ENCODE data around the gene B4GALT5.
"Not testable (repeated sequence)": the region's sequence is repeated elsewhere in the genome, so short reads cannot be mapped to it uniquely, and the experiment has no call there.

Gene B4GALT5

DNA sequence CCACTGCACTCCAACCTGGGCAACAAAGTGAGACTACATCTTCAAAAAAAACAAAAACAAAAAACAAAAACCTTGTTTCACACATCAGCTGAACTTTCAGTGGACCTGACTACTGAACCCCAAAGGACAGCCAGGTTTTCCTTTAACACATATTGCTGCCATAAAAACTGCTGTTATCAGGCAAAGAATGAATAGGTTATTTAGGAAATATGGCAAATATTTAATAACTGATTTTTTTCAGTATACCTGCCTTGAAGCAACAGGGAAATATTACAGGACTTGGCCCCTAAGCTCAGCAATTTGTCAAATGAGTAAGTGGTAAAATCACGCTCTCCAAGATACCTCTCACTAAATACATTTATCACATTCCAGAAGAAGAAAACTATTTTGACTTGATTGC is 34.0 kb downstream of the B4GALT5 start:
- DNase-seq (ENCODE audit: low read depth in 2 of 2) = no peak

DNA sequence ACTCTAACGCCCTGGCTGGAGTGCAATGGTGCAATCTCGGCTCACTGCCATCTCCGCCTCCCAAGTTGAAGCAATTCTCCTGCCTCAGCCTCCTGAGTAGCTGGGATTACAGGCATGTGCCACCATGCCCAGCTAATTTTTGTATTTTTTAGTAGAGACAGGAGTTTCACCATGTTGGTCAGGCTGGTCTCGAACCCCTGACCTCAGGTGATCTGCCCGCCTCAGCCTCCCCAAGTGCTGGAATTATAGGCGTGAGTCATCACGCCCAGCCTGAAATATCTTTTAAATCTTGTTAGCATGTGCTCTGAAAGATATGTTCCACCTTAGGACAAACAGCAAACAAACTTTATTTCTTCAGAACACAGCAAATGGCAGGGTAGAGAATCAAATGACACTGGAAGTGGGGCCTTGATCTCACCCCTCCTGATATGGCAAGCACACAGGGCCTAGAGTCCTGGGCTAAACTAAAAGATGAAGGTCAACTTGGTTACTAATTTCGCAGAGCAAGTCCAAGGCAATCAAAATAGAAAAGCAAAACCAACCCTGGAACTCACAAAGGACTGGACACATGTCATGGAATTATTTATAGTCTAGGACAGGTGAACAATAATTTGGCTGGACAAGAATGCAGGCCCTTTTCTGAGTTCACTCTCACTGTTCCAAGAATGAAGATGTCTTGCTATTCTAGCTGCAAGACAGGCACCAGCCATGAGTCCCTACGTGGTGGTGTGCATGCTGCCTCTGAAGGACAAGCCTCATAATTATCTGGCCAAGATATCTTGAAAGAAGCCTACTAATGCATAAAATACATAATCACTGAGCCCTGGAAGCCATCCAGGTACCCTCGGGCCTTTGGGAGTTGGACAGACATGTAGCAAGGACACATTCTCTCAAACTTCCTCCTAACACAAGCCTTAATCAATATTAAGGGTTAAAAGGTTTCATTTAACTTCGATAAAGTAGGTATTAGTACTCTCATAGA is 35.6 kb downstream of the B4GALT5 start:
- no peak for DNase-seq (ENCODE audit: low read depth in 2 of 2)

DNA sequence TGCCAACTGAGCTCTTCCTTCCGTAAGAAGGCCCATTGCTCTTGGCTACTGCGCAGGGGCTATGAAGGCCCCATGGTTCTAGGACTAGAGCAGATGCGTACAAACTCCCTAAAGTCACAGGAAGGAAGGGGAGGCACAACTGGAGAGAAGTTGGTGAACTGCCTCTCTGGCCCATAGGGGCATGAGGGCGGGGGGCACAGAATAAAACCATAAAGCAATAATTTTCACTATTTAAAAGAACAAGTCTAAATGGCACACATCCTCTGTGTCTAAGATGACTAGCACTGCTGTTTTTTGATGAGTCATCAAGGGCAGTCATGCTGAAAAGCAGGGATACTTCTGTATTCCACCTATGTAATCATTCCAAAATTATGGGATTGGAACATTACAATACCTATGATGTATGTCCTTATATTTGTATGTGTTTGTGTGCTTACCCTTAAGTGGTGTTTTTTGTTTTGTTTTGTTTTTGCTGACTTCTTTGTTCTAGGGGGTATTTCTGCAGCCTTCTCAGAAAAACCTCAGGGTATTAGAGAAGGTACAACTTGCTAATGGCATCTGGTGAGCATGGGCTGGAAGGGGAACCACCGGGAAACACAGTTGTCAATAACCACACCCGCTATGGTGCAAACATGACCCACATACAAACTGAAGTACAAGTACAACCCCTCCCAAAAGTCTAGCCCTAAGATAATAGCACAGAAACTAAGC is 36.9 kb downstream of the B4GALT5 start:
- peak; percentile 27 to 29 for DNase-seq (ENCODE audit: low read depth in 2 of 2)

DNA sequence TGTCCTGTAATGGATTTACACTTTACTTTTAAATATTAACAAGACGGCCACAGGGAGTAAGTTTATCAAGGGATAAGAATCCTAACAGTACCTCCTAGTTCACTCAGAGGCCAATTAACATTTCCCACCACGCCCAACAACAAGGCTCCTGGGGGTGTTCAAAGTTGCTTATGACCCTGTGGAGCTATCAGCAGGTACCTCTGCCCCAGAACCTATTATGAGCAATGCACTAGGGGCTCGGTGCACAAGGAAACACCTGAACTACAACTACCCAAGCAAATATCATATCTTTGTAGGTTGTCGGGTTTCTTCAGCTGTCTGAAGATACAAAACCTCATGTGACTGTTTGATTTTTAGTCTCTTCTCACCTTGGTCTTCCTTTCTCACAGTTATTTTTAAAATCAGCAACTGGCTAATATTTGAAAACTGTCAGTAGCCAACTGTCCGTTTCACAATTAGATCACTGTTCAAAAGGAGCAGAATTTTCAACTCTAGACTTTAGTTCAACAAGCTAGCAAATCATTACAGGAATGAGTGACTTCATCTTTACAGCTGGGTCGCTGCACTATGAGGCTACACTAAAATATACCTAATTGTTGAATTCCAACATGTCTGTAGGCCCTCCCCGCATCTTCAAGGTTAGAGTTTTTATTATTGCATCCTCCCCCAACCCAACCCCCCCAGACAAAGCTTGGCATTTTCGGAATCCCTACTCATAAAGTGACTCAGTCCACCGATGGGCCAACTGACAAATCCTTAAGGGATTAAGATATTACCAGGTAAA is 38.1 kb downstream of the B4GALT5 start:
- no peak for DNase-seq (ENCODE audit: low read depth in 2 of 2)

DNA sequence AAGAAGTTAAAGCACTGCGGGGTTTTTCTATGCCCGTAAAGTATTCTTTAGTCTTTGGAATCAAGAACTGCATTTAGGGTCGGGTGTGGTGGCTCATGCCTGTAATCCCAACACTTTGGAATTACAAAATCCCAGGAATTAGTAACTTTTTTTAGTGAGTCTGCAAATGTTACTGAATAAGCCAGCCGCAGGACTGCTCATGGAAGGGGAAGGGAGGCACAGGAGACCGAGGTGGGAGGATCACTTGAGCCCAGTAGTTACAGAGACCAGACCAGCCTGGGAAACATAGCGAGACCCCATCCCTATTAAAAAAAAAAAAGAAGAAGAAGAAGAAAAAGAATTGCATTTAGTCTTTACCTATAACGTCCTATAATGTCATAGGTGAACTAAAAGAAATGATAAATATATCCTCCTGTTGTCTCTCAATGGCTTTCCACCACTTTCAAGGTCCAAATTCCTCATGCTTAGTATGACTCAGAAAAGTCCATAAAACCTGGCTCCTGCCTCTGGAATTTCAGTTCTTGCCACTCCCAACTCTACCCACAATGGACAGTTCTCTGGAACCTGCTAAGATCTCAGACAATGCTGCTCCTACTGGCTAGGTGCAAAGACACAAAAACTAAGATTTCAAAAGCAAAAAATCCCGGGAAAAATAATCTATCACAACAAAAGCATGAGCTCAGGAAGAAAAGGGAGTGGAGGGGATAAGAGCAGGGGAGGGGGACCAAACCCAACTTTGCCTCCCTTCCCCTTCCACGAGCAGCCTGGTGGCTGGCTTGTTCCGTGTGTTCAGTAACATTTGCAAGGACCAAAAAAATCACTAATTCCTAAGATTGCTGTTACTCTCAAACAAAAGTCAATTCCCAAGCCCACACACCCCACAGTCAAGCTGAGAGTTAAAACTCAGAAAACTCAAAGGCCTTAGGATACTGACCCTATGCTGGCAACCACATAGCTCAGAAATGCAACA is 39.0 kb downstream of the B4GALT5 start:
- DNase-seq (ENCODE audit: low read depth in 2 of 2) = no peak

DNA sequence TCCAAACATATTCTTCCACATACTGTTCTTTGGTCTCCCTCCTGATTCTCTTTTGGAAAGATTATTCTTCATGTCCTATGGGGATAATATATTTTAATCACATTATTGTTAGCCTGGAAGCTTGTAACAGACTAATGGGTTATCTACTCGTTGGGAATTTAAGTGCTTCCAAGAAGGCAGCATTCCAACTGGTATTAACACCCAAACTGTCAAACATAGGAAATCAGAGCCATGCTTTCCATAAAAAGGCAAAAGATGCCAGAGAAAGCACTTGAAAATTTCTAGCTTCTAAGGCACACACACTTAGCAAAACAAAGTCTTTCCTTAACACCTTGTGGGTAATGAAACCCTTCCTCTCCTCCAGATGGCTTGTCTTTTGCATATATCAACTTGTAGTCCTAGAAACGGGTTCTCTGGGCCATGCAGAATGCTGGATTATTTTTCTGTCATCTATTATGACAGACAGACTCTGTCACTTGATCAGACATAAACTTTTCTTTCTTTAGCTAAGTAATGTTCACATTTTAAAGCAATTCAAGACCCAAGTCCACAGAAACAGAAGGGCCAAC is 41.5 kb downstream of the B4GALT5 start:
- no peak for DNase-seq (ENCODE audit: low read depth in 2 of 2)

DNA sequence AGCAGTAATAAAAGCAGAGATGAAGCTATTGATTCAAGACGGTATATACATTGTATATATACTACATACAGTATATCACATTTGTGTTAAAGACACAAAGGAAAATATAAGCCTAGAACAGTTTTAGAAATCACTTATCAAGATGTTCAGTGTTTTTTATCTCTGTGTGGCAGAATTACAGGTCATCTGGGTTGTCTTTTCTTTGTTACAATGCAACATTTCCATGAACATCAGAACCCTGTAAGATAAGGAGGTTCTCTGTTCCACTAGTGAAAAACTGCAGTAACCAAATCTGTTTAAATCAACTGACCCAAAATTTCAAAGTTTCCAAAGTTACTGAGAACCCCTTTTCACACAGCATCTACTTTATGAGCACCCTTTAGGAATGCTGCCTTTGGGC is 42.2 kb downstream of the B4GALT5 start:
- DNase-seq (ENCODE audit: low read depth in 2 of 2) = no peak

DNA sequence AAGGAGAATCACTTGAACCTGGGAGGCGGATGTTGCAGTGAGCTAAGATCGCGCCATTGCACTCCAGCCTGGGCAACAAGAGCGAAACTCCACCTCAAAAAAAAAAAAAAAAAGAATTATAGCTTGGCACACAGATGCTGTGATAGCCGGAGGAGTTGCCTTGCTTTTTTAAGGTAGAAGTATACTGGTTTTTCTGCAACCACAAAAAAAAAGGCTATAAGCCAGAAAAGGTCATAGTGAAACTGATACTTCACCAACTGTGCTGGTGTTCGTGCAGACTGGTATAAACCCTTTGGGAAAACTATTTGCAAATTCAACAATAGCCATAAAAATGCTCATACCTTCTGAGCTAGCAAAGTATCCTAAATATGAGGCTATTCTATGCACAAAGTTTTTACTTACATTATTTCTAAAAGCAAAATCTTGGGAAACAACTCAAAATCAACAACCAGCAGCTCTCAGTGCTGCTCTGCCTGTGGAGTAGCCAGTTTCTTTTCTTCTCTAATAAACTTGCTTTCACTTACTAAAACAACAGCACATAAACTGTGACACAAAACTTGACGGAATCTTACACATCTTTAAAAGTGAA is 44.0 kb downstream of the B4GALT5 start:
- no peak for DNase-seq (ENCODE audit: low read depth in 2 of 2)

DNA sequence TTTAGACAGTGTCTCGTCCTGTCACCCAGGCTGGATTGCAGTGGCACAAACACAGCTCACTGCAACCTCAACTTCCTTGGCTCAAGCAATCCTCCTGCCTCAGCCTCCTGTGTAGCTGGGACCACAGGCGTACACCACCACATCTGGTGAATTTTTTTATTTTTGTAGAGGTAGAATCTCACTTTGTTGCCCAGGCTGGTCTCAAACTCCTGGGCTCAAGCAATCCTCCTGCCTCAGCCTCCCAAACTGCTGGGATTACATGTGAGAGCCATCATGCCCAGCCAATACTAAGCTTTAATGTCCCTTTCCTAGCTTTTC is 44.8 kb downstream of the B4GALT5 start:
- DNase-seq (ENCODE audit: low read depth in 2 of 2) = not testable (repeated sequence)

DNA sequence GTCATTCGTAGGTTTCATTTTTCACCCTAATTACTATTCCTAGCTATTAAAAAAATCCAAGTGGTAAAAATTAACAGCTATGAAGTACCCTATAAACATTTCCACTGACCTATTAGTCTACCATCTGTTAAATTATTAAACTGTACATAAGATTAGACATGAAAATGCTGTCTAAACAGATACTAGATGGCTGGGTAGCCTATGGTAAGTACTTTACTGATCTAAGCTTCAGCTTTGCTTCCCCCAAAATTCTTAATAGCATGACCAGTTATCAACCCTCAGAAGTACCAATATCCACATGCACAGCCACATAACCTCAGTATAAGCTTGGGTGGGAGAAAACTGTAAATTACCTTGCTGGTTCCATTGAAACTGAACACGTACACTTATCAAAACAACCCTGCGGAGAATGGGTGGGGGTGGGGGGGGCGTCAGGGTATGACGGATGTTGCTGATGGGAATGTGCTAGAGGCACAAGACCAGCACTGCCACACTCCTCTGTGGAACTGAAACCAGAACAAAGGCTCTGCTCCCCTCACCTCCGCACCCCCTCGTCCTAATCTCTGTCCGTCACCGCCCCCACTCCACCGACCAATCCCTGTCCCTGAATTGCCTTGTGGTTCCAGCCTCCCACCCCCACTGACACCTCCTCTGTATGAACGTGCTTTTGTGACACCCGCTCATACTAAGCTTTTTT is 45.3 kb downstream of the B4GALT5 start:
- DNase-seq (ENCODE audit: low read depth in 2 of 2) = peak; percentile 71 to 74

DNA sequence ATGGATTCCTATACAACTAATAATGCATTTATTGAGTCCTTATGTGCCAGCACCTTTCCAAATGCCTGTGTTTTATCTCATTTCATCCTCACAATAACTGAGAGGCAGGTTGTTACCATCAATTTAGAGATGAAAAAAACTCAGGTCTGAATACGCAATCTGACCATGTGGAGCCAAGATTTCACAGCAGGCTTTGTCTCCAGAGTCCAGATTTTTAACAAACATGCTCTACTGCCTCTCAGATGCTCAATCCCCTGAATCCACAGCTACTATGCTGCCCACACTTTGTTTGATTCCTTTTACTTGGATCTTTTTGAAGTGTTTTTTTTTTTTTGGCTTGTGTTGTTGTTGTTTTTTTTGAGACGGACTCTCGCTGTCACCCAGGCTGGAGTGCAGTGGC is 46.8 kb downstream of the B4GALT5 start:
- DNase-seq (ENCODE audit: low read depth in 2 of 2) = no peak

DNA sequence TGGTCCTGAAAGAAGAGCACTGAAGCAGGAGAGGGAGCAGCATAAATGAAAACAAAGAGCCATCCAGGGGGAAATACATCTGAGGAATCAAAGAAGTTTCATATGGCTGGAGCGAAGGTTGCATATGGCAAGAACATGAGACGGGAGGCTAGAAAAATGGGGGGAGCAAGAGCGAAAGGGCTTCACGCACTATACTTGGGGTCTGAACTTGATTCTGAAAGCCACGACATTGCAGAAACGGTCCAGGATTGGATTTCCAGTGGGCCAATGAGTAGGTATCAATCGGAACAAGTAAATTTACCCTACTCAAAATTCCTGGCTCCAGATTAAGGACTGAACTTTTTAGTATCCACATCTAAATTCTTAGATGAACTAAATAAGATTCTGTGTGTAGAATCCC is 47.9 kb downstream of the B4GALT5 start:
- no peak for DNase-seq (ENCODE audit: low read depth in 2 of 2)

DNA sequence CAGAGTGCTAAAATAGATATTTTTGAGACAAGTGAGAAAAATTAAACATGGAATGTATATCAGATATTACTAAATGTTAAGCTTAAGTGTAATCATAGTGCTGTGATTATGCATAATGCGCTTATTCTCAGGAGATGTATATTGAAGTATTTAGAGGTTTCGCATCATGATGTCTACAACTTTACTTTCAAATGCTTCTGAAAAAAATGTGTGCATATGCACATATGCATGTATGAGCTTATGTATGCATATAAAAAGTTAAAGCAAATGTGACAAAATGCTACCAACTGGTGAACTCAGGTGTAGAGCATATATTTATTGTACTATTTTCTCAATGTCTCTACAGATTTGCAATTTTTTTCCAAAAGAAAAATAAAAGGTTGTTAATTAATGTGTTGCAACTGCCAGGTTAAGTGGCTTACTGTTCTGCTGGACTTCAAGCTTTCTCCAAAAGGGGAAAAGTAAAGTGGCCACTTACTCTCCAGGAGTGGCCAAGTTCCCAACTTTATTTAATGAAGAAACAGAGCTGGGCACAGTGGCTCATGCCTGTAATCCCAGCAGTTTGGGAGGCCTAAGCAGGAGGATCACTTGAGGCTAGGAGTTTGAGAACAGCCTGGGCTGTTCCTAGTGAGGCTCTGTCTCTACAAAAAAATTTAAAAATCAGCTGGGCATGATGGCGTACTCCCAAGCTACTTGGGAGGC is 48.9 kb downstream of the B4GALT5 start:
- DNase-seq (ENCODE audit: low read depth in 2 of 2) = no peak

DNA sequence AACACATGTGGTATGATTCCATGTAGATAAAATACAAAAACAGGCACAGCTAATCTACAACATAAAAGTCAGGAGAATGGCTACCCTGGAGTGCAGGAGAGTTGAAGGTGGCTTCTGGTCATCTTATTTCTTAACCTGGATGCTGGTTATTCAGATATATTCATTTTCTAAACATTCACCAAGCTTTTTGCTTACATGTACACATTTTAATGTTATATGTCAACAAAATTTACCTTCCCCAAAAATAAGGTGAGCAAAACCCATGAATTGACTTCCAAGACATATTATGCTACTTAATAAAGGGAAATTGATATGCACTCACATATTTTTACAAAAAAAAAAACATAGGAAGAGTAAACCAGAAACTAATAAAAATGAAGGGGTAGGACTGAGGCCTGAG is 50.6 kb downstream of the B4GALT5 start:
- no peak for DNase-seq (ENCODE audit: low read depth in 2 of 2)

DNA sequence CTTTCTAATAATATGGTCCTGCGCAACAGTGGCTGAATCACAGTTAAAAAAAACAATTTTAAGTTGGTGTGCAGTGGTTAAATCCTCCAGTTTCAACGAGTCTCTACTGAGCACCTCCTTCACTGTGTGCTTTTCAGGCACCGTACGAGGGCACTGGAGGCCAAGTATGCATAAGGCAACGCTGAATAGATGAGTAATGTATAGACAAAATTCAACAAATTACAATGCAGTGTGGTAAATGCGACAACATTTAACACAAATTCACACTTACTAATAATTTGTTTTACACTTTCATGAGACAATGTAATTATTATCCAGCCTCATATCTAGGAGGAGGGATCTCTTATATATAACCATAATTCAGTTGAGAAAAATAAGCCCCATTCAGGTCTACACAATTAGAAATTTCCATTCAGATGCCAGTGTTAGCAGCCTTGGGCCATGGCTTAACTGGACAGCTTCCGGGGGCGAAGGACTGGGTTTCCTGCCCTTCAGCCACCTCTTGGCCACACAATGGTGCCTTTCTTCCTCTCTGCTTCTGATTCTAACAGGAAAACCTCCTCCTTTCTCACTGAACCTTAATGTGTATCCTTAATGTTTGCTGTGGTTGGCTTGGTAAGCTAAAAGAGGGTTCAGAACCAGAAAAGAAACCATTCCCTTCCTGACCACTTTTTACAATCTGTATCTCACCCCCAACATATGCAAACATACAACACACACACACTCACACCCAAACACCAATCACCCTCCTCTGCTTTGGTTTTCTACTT is 51.9 kb downstream of the B4GALT5 start:
- DNase-seq (ENCODE audit: low read depth in 2 of 2) = no peak

DNA sequence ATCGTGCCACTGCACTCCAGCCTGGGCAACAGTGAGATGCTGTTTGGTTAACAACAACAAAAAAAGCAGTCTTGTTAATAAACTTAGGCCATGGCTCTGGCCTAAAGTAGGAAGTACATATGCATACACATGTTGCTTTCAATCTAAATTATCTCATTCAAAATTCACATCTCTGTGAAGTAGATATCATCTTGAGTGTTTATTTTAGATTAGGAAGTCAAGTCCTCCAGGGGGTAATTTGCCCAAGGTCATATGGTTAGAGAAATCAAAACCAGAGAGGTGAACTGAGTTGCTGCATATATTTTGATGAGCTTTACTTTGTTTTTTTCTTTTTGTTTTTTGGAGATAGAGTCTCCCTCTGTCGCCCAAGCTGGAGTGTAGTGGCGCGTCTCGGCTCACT is 52.8 kb downstream of the B4GALT5 start:
- no peak for DNase-seq (ENCODE audit: low read depth in 2 of 2)

DNA sequence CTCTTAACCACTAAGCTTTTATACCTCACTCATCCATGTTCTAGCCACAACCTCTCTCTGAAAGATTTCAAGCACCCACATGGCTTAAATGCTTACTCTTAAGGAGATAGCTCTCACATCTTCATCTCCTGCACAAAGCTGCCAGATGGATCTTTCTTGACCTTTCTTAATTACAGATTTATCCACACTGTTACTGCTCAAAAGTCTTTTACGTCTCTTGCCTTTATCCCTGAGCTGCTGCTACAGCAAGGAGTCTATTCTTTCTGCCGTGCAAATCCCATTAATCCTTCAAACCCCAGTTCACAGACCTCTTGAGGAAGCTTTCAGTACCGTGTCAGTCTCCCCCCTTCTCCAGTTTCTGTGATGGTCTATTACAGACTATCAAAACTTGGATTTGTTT is 54.6 kb downstream of the B4GALT5 start:
- DNase-seq (ENCODE audit: low read depth in 2 of 2) = no peak

DNA sequence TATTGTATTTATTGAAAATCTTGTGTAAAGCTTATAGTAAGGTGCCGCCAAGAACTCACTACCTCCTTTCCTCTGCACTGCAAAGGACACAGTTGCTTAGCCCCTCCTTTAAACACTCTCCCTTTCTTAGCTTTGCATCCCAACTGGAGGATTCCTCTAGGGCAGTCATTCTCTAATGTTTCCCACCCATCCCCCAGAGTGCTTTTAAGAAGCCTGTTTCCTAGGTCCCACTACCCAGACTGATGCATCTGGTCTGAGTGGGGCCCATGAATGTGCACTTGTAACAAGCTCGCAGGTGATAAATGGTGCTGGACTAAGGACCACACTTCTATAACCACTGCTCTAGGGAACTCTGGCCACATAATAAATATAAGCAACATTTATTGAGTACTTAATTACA is 55.2 kb downstream of the B4GALT5 start:
- no peak for DNase-seq (ENCODE audit: low read depth in 2 of 2)

Measured in stimulated activated CD8-positive, alpha-beta memory T cell treated with anti-CD3 and anti-CD28 coated beads, Interleukin-7, amount 100 ng/mL, for 4 hours (primary cell).